Renal cortical epithelial cell (primary cell): ENCODE data around the gene MAB21L2. TPM values are rescaled to one million over a fixed set of nuclear protein-coding genes. Genes with fewer than 3 reads are reported as not detected.
"Not testable (repeated sequence)": the region's sequence is repeated elsewhere in the genome, so short reads cannot be mapped to it uniquely, and the experiment has no call there.

ENCODE experiments used
- DNase-seq: peaks from one replicate; pipeline ENCODE4 v3.0.0-alpha.2; 2011; ENCODE audit warnings: low read depth
- total RNA-seq: library from RNA; depleted of rRNA; stranded (reverse); fragments of >200 nt; gene quantifications from 2 replicates; pipeline ENCODE4 v1.2.3, GENCODE V29; 2014

The MAB21L2 gene
- total RNA-seq = not detected in 2 replicates

DNA sequence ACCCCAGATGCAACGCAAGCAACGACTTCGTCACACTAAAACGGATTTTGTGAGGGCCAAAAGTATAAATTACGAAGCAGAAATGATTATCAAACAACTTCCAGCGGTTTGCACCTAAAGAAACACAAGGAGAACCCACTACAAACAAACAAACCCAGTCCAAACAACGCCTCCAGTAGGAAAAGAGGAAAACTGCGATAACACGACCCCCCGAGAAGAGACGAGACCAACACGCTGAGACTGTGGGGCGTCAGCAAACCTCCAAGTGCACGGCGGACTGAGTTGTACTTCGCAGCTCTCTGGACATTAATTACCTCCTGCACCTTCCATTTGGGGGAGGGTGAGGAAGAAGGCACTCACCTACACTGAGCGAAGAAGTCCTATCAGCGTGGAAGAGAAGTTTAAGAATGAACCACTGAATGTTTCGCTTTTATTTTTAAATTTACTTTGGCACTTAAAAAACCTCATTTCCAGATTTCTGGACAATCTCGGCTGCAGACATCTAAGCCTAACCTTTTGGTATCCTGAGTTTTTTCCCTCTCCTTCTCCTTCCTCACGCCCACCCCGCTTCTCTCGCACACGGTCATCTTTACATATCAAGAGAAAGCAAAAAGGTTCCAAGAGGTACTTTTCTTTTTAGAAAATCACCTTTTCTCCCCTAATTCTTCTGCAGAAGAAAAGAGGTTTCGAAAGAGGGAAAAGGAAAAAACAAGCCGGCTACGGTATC, at the start of gene MAB21L2:
Gene MAB21L2 (plus strand): TSS at position 6 of the 727 bp plus-strand sequence. CDS start 879 bp downstream, outside the sequence.
- no peak for DNase-seq

DNA sequence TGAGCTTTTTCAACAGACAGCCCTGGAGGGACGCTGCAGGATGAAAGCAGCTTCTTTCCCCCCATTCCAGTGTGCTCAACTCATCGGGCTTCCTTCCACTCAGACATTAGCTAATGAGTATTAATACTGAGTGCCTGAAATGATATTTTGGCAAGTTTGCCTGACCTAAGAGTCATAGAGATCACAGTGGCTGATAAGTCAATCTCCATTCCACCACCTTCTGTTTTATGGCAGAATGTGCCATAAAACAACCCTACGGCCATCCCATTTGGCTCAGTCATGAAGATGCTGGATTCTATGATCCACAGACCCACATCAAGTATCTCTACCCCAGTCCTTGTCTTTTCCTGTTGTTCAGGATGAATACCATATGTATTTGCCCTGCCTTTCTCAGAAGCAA, 48.3 kb upstream of the MAB21L2 start:
- no peak for DNase-seq

DNA sequence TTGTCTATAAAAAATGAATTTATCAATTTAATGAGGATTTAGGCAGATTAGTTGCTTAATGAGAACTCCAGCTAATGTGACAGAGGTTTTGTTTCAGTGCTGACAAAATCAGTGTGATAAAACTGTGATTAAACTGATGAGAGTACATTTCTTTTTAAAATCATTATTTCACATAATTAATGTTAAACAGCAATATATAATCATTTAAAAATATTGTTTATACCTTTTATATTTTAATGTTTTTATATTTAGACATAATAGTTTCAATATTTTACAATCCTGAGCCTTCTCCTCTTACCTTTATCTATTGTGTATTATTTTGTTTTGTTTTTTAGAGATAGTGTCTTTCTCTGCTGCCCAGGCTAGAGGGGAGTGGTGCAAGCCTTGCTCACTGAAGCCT, 47.1 kb upstream of the MAB21L2 start:
- DNase-seq = no peak

DNA sequence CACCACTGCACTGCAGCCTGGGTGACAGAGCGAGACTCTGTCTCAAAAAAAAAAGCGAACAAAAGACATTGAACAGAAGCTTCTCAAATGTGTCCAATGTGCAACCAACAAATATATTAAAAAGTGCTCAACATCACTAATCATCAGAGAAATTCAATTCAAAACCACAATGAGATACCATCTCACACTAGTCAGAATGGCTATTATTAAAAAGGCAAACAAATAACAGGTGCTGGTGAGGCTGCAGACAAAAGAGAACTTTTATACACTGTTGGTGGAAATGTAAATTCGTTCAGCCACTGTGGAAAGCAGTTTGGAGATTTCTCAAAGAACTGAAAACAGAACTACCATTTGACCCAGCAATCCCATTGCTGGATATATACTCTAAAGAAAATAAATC, 44.0 kb upstream of the MAB21L2 start:
- not testable (repeated sequence) for DNase-seq

DNA sequence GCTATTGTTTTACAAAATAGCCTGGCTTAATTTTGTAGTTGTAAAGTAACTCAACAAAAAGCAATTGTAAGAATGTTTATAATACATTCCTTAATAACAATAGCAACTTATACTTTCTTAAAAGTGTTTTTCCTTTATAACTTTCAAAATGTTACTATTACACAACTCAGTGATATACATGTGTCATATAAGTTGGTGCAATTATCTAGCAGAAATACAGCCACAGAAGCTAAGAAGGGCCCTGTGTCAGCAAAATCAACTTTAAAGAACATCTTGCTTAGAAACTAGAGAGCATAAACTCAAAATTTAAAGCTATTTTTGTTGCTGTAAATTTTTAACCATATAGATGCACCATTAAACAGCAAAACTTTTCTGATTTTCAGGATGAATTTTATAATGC, 41.4 kb upstream of the MAB21L2 start:
- no peak for DNase-seq

DNA sequence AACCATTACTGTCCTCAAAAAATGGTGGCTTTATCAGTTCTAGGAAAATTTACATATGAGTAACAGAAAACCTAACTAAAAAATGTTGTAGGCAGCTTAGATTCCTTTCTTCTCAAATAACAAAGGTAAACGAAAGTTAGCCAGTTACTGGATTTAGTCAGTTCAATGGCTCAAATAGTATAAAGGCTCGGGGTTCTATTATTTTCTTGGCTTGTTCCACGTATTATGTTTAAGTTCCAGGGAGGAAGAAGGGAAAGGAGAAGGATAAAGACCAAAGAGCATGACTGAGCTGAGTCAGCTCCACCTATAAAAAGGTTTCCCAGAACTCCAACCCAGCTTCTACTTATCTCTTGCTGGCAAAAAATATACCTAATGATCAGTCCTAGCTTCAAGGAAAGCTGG, 41.0 kb upstream of the MAB21L2 start:
- DNase-seq = peak; percentile 15

DNA sequence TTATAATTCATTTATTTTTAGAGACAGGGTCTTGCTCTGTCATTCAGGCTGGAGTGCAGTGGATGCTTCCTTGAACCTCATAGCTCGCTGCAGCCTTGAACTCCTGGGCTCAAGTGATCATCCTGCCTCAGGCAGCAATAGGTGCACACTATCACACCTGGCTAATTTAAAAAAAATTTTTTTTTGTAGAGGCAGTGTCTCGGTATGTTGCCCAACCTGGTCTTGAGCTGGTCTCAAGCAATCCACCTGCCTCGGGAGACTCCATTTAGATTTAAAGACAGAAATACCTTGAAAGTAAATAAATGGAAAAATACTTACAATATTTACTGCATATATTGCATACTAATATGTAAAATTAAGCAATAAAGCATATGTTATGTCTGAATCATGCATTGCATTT, 40.3 kb upstream of the MAB21L2 start:
- no peak for DNase-seq

DNA sequence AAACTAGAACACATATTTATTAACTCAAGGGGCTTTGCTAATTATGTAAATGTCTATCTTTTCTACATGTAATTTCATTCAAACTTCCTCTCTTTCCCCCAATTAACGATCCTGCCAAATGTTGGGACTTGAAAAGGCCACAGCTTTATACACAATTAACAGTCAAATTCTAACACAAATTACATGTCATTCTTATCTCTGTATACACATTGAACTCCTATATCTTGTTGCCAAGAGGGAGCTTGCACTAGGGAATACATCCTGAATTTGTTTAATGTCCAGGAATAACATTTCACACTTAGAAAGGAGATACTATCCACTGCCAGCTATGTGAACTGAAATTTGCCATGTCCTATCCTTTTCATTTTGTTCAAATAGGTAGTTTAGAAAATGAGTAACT, 38.9 kb upstream of the MAB21L2 start:
- DNase-seq = no peak

DNA sequence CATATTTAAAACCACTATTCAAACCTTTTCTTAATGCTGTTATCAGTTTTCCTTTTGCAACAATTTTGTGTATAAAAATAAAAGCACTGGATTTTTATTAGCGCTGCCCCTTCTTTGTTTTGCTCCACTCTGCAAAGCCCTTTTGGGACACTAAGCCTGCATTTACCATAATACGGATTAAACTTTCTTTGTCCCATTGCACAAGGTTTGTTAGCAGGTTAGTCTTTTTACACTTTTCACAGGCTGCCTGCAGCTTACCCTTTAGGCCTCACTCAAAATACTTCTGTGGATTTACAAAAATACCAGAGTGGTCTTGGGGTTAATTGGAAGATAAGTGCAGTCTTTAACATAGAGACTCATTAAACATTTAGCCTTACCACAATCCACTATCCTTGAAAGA, 35.7 kb upstream of the MAB21L2 start:
- DNase-seq = no peak

DNA sequence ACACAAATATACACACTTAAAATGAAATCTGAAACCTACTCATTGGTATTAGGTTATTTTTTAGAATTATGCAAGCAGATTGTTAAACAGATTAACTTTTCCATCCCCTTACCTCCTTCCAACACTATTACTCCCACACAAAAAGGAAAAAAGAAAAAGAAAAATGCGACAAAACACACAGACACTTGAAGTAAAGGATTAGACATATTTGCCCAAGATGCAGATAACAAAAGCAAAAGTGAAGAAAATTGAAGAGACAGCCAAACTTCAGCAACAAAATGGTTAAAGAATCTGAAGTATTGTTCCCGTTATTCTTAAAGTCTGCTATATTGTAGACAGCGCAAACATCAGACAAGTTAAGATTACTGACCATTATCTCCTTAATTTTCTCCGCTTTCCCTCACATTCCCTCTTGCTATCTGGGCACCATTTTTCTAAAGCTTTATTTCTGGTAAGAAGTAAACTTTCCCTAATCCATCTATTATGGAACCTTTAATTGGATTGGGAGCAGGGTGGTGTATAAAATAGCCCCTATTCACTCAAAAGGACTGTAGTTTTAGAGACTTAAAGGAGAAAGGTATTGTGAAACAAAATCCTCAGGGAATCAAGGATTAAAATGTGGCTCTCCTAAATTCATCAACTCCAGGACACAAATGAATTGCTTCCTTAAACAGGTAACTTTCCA, 34.7 kb upstream of the MAB21L2 start:
- no peak for DNase-seq

DNA sequence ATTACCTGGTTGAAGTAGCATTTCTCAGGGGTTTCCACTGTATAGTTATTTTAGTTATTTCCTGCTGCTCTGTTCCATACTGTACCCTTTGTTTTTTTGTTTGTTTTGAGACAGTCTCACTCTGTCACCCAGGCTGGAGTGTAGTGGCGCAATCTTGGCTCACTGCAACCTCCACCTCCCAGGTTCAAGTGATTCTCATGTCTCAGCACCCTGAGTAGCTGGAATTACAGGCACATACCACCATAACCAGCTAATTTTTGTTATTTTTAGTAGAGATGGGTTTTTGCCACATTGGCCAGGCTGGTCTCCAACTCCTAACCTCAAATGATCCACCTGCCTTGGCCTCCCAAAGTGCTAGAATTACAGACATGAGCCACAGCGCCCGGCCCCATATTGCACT, 24.1 kb upstream of the MAB21L2 start:
- peak; percentile 73 for DNase-seq

DNA sequence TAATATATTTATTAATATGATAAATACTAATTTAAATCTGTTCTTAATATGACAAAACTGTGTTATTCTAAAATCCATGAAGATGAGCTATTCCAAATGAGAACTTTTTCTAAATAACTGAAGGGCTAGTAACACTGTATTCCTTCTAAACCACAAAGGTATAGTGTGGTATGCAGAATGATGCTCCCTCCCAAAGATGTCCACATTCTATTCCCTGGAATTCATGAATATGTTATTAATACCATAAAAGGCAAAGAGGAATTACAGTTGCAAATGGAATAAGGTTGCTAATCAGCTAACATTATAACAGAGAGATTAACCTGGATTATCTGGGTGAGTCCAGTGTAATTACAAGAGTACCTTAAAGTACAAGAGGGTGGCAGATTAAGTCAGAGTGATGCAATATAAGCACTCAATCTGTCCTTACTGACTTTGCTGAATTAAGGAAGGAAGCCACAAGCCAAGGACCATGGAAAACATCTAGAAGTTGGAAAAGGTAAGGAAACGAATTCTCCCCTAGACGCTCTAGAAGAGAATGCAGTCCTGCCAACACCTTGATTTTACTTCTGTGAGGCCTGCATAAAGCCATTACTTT, 20.7 kb upstream of the MAB21L2 start:
- no peak for DNase-seq

DNA sequence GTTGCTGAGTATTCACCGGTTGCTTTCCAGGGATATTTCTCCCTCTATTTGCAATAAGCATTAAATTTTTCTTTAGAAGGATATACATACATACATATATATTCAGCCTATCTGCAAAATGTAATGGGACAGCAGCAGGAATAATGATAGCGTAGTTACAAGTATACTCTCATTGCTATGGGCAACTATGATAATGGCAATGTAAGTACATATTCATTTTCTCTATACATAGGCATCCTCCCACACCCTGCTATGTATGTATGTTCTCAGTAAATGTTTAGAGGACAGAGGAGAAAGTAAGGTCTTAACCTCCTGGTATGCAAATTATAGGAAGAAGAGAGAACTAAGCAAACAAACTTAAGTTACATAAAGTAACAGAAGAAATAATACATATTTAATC, 19.7 kb upstream of the MAB21L2 start:
- no peak for DNase-seq

DNA sequence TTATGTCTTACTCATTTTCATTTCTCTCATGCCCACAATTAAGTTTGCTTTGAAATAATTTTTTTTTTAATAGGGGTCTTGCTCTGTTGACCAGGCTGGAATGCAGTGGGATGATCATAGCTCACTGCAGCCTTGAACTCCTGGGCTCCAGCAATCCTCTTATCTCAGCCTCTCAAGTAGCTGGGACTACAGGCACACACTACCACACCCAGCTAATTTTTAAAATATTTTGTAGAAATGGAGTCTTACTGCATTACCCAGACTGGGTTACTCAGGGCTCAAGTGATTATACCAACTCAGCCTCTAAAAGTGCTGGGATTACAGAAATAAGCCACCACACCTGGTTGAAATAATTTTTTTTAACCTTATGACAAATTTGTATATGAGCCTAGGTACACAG, 19.2 kb upstream of the MAB21L2 start:
- DNase-seq = no peak

DNA sequence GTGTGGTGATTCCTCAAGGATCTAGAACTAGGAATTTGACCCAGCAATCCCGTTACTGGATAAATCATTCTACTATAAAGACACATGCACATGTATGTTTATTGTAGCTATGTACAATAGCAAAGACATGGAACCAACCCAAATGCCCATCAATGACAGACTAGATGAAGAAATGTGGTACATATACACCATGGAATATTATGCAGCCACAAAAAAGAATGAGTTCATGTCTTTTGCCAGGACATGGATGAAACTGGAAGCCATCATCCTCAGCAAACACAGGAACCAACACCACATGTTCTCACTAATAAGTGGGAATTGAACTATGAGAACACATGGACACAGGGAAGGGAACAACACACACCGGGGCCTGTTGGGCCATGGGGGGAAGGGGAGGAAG, 17.0 kb upstream of the MAB21L2 start:
- DNase-seq = not testable (repeated sequence)

DNA sequence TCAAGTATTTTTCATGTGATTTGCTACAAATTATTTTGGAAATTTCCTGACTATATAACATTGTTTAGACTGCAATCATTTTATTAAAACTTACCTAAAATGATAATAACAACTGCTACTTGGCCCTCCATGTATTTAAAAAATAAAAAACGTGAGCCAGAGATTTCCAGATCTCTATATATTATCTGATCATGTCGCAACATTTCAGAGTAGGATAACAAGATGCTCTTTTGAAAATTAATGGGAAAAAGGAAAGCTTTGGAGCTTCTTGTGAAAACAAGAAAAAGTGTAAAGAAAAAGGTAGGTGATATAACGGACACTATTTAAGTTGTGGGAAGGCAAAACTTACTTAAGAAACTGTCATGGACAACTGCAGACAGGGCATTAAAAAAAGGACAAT, 14.9 kb upstream of the MAB21L2 start:
- DNase-seq = no peak

DNA sequence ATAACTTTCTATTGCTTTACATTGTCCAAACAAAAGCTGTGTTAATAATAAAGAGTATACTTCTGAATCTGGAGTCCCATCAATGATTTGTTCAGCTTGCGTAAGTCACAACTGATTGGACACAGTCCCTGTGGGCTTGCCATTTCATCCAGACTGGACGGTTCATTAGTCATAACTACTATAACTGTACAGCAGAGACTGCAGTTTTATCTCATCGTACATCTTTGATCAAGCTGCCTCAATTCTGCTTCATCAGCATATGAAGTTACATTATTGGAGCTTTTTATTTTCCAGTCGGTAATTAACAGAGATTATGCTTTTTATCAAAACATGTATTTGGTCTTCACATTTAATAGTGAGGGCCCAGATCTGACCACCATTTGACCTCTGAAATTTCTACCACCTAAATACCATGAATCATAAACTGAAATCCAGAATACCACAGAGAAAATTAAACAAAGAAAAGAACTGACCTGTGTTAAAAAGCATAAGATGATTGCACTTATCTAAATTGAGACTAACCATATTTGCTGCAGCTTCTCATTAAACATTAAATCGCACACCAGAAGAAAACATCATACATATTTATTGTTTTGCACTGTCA, 12.5 kb upstream of the MAB21L2 start:
- peak; percentile 76 for DNase-seq

DNA sequence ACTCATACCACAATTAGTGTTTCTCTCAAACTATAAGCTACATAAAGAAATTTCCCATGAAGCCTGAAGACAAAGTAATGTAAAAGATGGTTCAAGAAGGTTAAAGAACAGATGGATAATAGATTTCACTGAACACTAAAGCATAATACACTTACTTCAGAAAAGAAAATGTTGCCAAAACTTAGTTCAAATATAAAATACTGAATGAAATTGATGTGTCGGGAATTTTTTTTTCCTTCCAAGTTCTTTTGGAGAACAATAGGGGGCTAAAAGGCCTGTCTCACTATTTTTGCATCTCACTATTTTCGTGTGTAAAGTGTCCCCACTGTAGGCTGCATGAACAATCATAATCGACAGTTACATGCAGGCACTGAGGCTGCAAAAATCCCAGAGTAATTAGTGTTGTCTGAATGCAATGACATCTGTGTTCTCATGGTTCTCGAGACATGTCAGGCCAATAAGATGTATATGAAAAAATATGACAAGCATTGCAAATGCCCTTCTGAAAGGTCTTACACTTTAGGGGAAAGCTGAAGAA, 11.9 kb upstream of the MAB21L2 start:
- no peak for DNase-seq

DNA sequence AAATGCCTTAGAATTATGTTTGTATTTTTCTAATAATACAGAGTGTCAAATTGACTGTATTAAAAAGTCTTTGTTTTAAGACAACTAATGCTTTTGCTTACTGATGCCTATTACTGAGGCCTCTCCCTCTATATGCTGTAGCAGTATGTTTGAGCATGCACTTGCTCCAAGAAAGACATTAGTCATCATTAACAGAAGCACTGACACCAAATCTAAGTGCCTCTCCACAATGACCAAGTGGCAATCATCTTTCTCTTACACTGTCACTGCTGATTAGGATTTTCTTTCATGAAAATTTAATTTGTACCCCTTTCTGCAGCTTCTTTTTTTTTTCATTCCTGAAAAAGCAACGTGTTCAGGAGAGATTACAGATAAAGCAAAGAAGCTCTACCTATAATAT, 11.1 kb upstream of the MAB21L2 start:
- DNase-seq = no peak

DNA sequence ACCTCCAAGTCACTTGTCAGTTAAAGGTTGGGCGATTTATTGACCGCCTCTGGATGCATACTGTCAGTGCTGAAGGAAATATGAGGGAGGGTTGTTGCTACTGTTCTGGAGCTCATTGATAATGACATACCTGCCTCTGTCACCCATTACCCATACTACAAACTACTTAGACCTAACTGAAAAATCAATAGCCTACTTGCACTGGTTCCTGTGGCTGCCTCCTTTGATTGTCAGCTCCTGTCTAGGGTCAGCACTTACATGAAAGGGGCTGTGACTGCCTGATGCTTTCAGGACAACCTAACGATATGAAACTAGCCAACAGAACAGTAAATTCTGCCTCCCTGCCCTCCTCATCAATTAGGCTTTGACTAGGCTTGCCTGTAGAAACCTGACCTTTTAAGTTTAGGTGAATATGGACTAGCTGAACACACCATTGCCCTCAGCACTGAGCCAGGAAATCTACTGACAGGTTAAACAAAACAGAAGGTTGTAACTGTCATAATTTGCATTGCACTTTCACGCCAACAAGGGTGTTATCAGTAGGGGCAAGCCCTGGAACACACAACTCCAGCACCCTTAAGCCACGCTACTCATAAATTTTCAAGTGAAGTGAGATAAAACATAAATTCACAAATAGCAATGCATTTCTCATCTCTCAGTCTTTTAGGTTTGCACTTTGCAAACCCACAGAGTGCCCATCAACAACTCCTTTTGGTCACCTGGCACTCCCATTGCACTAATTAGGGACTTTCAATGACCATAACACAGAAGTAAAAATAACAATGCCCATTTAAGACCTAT, 9.0 kb upstream of the MAB21L2 start:
- no peak for DNase-seq

DNA sequence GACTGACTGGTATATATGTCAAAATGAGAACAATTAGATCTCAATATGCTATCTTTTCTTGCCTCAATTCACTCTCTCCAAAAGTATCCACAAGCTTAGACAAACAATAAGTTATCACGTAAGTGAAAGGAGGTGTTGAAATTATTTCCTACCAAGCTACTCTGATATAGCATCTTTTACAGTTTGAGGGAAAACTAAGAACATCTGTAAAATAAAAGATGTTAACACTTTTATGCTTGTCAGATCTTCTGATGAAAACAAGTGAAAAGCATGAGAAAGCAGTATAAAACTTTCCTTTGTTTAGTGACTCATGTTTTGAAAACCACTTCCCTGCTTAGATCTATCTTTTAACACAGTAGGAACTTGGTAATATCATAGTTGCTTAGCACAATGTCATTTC, 8.4 kb upstream of the MAB21L2 start:
- peak; percentile 65 for DNase-seq

DNA sequence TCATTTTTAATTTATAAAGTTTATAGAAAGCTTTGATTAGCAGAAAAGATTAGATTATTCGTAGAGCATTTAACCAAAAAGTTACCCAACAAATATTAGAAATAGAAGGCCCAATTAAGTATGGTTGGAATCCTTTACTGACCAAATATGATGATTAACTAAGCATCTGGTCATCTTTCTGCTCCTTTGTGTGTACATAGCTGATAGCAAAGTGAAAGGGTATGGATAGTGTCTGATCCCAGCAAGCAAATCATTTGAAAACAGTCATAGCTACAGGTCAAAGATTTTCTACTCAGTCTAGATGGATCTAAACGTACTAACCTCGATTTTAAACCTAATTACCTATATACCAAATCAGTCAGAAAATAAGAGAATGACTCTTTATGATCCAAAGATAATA, 7.3 kb upstream of the MAB21L2 start:
- no peak for DNase-seq
